ENCODE data around the gene TANGO6. TPM values are rescaled to one million over a fixed set of nuclear protein-coding genes. Genes with fewer than 3 reads are reported as not detected.

Gene TANGO6
- total and polyA plus RNA-seq, 2 of the 8 experiments (the other 6 are each of a cell fraction or from before 2014, with no cell fraction given), result 5.0 to 19.5 TPM

GRCh38 chr16:68869492-68870088 is 26.3 kb downstream of the TANGO6 start:
- no peak overlapping the region for H3K9ac ChIP-seq (replicated peaks in 1 of 4; ENCODE audit: extremely low read depth in 1 of 4, low read depth in 3 of 4, low read length in 3 of 4)
- no peak overlapping the region for H2BK5ac ChIP-seq (ENCODE audit: low read depth, low read length)
- H2BK15ac ChIP-seq (ENCODE audit: low read length), result 0 out of 2 replicates have a peak overlapping the region, but pooled peaks have one; percentile 34
- no peak overlapping the region for H2BK20ac ChIP-seq (ENCODE audit: low read length)
- no peaks in the 10 kb centered on the region; the same call in 1 of the 2 replicates for H3K23me2 ChIP-seq (ENCODE audit: low read depth, low read length)
- no peak overlapping the region for H3K18ac ChIP-seq (ENCODE audit: extremely low read depth, low read length)
- H3K56ac ChIP-seq (replicated peaks; ENCODE audit: insufficient read length, low read depth, low read length), result no peak overlapping the region
- H3K36me3 ChIP-seq (ENCODE audit: control insufficient read depth in 2 of 4, insufficient read depth in 4 of 4, low read length in 3 of 4), result no peaks in the 10 kb centered on the region
- peak overlapping the region in 1 of 2 experiments; percentile 29; a peak in 1 of 4 replicates for H3K4me2 ChIP-seq (ENCODE audit: insufficient read depth in 1 of 2, low read depth in 2 of 2, low read length in 2 of 2)
- H3K79me1 ChIP-seq (ENCODE audit: low read depth, low read length), result no peaks in the 10 kb centered on the region
- POLR2A ChIA-PET (ENCODE audit: partially characterized antibody), result no interaction called here
- CTCF ChIA-PET (ENCODE audit: partially characterized antibody), result no interaction called here
- 74% methylated on average over 4 of the region's 4 CpGs; no CpG with 5 or more reads in 1 of the 2 experiments for WGBS, 2 experiments (ENCODE audit: extremely low coverage in 1 of 2, insufficient coverage in 1 of 2, insufficient read length in 1 of 2, insufficient replicate concordance in 2 of 2, low coverage in 1 of 2, low lambda C conversion rate in 2 of 2, missing lambda C conversion rate in 1 of 2)
- H2AK5ac ChIP-seq (ENCODE audit: low read depth, low read length), result no peak overlapping the region
- no peaks in the 10 kb centered on the region for H3K9me3 ChIP-seq (ENCODE audit: insufficient read depth in 2 of 2, low read depth in 1 of 2, low read length in 1 of 2)
- no peaks in the 10 kb centered on the region for H4K20me1 ChIP-seq (replicated peaks in 1 of 2; ENCODE audit: control insufficient read depth in 1 of 2, insufficient read depth in 2 of 2, low read length in 2 of 2)
- no peak for DNase-seq (ENCODE audit: low read depth in 1 of 2, low spot score in 2 of 2)
- no peak overlapping the region for H2BK120ac ChIP-seq (replicated peaks; ENCODE audit: low read depth, low read length)
- no peak overlapping the region for H3K23ac ChIP-seq (ENCODE audit: insufficient read length)
- H3K79me2 ChIP-seq (ENCODE audit: control insufficient read depth in 1 of 2, insufficient read depth in 2 of 2, low read length in 2 of 2), result no peaks in the 10 kb centered on the region
- no peak overlapping the region for H2BK12ac ChIP-seq (ENCODE audit: low read depth, low read length)
- TF ChIP-seq CEBPB (IDR thresholded peaks at IDR 0.05; ENCODE audit: low read depth, low read length) (no peak), SIRT6 (IDR thresholded peaks at IDR 0.05; ENCODE audit: low read length) (no peak), TBP (IDR thresholded peaks at IDR 0.05; ENCODE audit: low read depth, low read length) (no peak), RAD21 (IDR thresholded peaks at IDR 0.05 in 1 of 2, conservative IDR thresholded peaks at IDR 0.05 in 1 of 2; ENCODE audit: low read depth in 2 of 2, low read length in 2 of 2) (no peak), HDAC6 (IDR thresholded peaks at IDR 0.05; ENCODE audit: low read depth, low read length) (no peak), KDM5A (IDR thresholded peaks at IDR 0.05; ENCODE audit: low read length) (no peak), SIN3A (conservative IDR thresholded peaks at IDR 0.05 in 1 of 2, IDR thresholded peaks at IDR 0.05 in 1 of 2; ENCODE audit: low read depth in 1 of 2, low read length in 2 of 2) (no peak), ASH2L (IDR thresholded peaks at IDR 0.05; ENCODE audit: low read length) (no peak), SRF (IDR thresholded peaks at IDR 0.05; ENCODE audit: low read depth, low read length) (no peak), NRF1 (IDR thresholded peaks at IDR 0.05; ENCODE audit: low read depth, low read length) (no peak), BACH1 (IDR thresholded peaks at IDR 0.05; ENCODE audit: low read length) (no peak)
- no peak overlapping the region for H2AFZ ChIP-seq (ENCODE audit: low read length)
- H3K14ac ChIP-seq (ENCODE audit: insufficient read length), result no peak overlapping the region
- no peak overlapping the region for H4K8ac ChIP-seq (ENCODE audit: extremely low read depth, insufficient read depth, low read length)
- FAIRE-seq, result no peak
- no peak overlapping the region for H4K91ac ChIP-seq (replicated peaks; ENCODE audit: insufficient read length, low read length)
- H3K4me1 ChIP-seq (replicated peaks in 1 of 4; ENCODE audit: control insufficient read depth in 3 of 4, insufficient read depth in 4 of 4, low read length in 3 of 4), result peaks cover 0 to 6% (median 3%) of the 10 kb centered on the region in 4 experiments; a peak in 3 of 7 replicates
- H3K4ac ChIP-seq (replicated peaks; ENCODE audit: insufficient read length, low read depth, low read length), result no peak overlapping the region
- no peak overlapping the region for H3K4me3 ChIP-seq (ENCODE audit: extremely low read depth in 1 of 4, insufficient read depth in 2 of 4, low read depth in 3 of 4, low read length in 4 of 4)
- no peak overlapping the region for H3K27ac ChIP-seq (ENCODE audit: low read depth, low read length)
- H3K27me3 ChIP-seq (replicated peaks in 1 of 4; ENCODE audit: control insufficient read depth in 3 of 4, extremely low read depth in 1 of 4, insufficient read depth in 3 of 4, low read length in 3 of 4), result no peaks in the 10 kb centered on the region
- H4K5ac ChIP-seq (ENCODE audit: insufficient read length, low read depth, low read length), result no peak overlapping the region
